ENCODE measurements around the gene KRTAP5-2. TPM values are rescaled to one million over a fixed set of nuclear protein-coding genes. Genes with fewer than 3 reads are reported as not detected.
"Not testable (repeated sequence)": the region's sequence is repeated elsewhere in the genome, so short reads cannot be mapped to it uniquely, and the experiment has no call there.

KRTAP5-2 gene
- total RNA-seq, 1 donor from 2014 or later, result not detected

DNA sequence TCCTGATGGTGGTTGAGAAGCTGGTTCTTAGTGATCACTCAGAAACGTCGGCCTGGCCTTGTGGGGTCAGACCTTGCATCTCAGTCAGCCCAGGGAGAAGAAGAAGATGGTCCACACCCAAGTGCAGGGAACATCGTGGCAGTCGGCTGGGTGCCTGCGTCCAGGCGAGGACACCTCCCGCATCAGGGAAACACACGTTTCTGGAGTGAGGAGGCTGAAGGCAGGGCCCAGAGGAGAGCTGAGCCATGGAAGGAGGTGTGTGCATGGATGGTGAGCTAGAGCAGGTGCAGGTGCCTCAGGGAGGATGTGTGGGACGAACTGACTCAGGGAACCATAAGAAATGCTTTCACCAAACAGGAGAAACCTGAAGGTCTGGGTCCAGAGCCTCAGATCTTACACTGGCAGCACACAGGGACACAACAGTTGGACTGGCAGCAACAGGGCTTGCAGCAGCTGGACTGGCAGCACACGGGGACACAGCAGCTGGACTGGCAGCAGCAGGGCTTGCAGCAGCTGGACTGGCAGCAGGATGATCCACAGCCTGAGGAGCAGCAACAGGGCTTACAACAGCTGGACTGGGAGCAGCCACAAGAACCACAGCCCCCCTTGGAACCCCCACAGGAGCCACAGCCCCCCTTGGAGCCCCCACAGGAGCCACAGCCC is 632 bp downstream of the KRTAP5-2 start:
- H3K27ac ChIP-seq, result no peak overlapping the region
- H3K4me1 ChIP-seq, result no peaks in the 10 kb centered on the region
- no peak overlapping the region for H3K4me3 ChIP-seq
- H3K27me3 ChIP-seq, result no peaks in the 10 kb centered on the region
- DNase-seq (ENCODE audit: low spot score in 2 of 2), result no peak
- no peaks in the 10 kb centered on the region for H3K36me3 ChIP-seq
- no peak for TF ChIP-seq CTCF (IDR thresholded peaks at IDR 0.05)
- intact Hi-C loops (cut with DNase I), result no loop called here
- H3K9me3 ChIP-seq, result no peaks in the 10 kb centered on the region

GRCh38 chr11:1596576-1597121 is 1.4 kb downstream of the KRTAP5-2 start:
- H3K4me1 ChIP-seq; H3K36me3 ChIP-seq; DNase-seq (ENCODE audit: low spot score in 2 of 2); H3K27me3 ChIP-seq; H3K9me3 ChIP-seq; H3K4me3 ChIP-seq; H3K27ac ChIP-seq; intact Hi-C loops (cut with DNase I): not testable (repeated sequence)

DNA sequence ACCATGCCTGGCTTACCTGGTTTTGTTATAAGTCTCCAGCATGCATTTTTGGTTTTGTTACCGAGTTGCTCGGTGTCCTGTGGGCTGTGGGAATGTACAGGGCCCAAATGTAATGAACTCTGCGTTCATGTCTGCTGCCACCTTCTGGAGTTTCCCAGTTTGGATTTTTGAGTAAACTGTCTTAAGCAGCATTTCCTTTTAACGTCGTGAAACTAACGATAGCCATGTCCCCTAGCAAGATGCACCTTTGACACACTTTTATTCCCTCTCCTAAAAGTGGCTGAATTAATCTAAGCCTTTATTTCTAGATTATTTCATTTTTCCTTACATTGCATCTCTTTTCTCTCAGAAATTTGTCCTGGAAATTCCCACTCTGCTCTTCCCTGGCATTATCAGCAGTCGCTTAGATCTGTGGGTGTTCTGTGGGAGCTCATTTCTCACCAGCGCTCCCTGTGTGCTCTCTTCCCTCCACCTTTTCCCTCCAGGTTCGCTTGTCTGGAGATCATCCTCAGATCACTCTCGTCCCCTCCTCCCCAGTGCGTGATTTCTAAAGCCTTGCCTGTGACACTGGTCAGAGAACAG is 2.0 kb downstream of the KRTAP5-2 start:
- H3K4me1 ChIP-seq; H3K27ac ChIP-seq; H3K9me3 ChIP-seq; intact Hi-C loops (cut with DNase I); H3K27me3 ChIP-seq; H3K36me3 ChIP-seq; DNase-seq (ENCODE audit: low spot score in 2 of 2); H3K4me3 ChIP-seq: not testable (repeated sequence)

DNA sequence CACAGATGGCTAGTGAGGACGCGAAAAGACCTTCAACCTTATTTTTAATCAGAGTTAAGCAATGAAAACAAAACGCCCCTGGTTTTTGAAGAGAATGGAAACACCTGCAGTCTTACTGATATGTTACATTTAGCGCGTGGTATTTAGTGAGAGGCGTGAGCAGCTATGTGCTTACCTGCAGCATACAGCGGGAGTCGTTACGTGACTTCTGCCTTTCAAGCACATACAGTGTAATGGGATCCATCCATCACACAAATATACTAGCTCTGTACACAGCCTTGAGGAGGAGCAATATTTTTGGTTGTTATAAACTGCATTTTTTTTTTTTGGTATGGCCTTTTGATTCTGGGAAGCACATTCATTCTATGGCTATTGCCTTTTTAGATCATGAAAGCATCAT is 5.5 kb downstream of the KRTAP5-2 start:
- Histone ChIP-seq H3K9me3 (no peaks in the 10 kb centered on the region), H3K27ac (no peak overlapping the region), H3K36me3 (no peaks in the 10 kb centered on the region), H3K27me3 (no peaks in the 10 kb centered on the region), H3K4me1 (no peaks in the 10 kb centered on the region), H3K4me3 (no peak overlapping the region)
- intact Hi-C loops (cut with DNase I), result no loop called here
- no peak for TF ChIP-seq CTCF (IDR thresholded peaks at IDR 0.05)
- no peak for DNase-seq (ENCODE audit: low spot score in 2 of 2)

DNA sequence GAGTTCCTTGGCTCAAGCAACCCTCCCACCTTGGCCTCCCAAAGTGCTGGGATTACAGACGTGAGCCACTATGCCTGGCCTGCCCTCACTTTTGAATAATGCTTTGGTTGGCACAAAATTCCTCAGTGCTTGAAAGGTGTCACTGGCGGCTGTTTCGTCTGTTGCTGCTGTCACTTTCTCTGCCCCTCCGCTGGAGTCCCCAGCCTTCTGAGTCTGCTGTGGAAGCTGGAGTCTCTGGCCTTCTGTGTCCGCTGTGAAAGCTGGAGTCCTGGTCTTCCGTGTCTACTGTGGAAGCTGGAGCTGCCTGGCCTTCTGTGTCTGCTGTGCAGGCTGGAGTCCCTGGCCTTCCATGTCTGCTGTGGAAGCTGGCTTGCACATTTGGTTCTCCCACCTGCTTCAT is 8.1 kb downstream of the KRTAP5-2 start:
- Histone ChIP-seq H3K9me3 (no peaks in the 10 kb centered on the region), H3K4me1 (no peaks in the 10 kb centered on the region), H3K27ac (no peak overlapping the region), H3K4me3 (no peak overlapping the region), H3K36me3 (no peaks in the 10 kb centered on the region), H3K27me3 (no peaks in the 10 kb centered on the region)
- no peak for DNase-seq (ENCODE audit: low spot score in 2 of 2)
- intact Hi-C loops (cut with DNase I), result no loop called here
- no peak for TF ChIP-seq CTCF (IDR thresholded peaks at IDR 0.05)

- H3K4me3 ChIP-seq; H3K36me3 ChIP-seq; H3K9me3 ChIP-seq; DNase-seq (ENCODE audit: low spot score in 2 of 2); H3K4me1 ChIP-seq; H3K27me3 ChIP-seq; H3K27ac ChIP-seq; intact Hi-C loops (cut with DNase I): not testable (repeated sequence)
Measured at GRCh38 chr11:1589191-1589963, 8.7 kb downstream of the KRTAP5-2 start.

- Histone ChIP-seq H3K27me3 (no peaks in the 10 kb centered on the region), H3K27ac (no peak overlapping the region), H3K36me3 (no peaks in the 10 kb centered on the region), H3K9me3 (no peaks in the 10 kb centered on the region), H3K4me1 (no peaks in the 10 kb centered on the region), H3K4me3 (no peak overlapping the region)
- no peak for TF ChIP-seq CTCF (IDR thresholded peaks at IDR 0.05)
- intact Hi-C loops (cut with DNase I), result no loop called here
- DNase-seq (ENCODE audit: low spot score in 2 of 2), result no peak
Measured at GRCh38 chr11:1586699-1587098, 11.4 kb downstream of the KRTAP5-2 start.

GRCh38 chr11:1584661-1585370 is 13.3 kb downstream of the KRTAP5-2 start, which contains the start of gene KRTAP5-1:
TSS of gene KRTAP5-1 (minus strand) at chr11:1585283. CDS start at chr11:1585249, 34 bp downstream.
- H3K9me3 ChIP-seq; H3K27me3 ChIP-seq; intact Hi-C loops (cut with DNase I); H3K4me3 ChIP-seq; DNase-seq (ENCODE audit: low spot score in 2 of 2); H3K36me3 ChIP-seq; H3K4me1 ChIP-seq; H3K27ac ChIP-seq: not testable (repeated sequence)

- not testable (repeated sequence) for H3K4me3 ChIP-seq
Measured at GRCh38 chr11:1582909-1583308, 15.2 kb downstream of the KRTAP5-2 start.

More at GRCh38 chr11:1582909-1583308, 15.2 kb downstream of the KRTAP5-2 start:
- DNase-seq (ENCODE audit: low spot score in 2 of 2); intact Hi-C loops (cut with DNase I); H3K27ac ChIP-seq; H3K9me3 ChIP-seq; H3K36me3 ChIP-seq; H3K4me1 ChIP-seq; H3K27me3 ChIP-seq: not testable (repeated sequence)

All from ascending aorta (tissue), 2 donors.